GM18873 (cell line): ENCODE data around the gene OXLD1.
"Not testable (repeated sequence)": the region's sequence is repeated elsewhere in the genome, so short reads cannot be mapped to it uniquely, and the experiment has no call there.

ENCODE experiments used
- ATAC-seq: cut with Tn5 transposase; IDR thresholded peaks from one replicate; pipeline ENCODE4 v1.9.1; 2021; ENCODE audit warnings: mild to moderate bottlenecking, moderate library complexity, moderate number of reproducible peaks; ENCODE audit not compliant: unreplicated experiment, low FRiP score

OXLD1 gene

GRCh38 chr17:81683584-81684441 lies 17.4 kb upstream of the OXLD1 start, which contains the start of the genes ARL16 and HGS:
ARL16 (minus strand) TSS chr17:81683797; CDS start chr17:81683753, 44 bp downstream.
HGS (plus strand) TSS chr17:81684011; CDS start chr17:81684067, 56 bp downstream.
- ATAC-seq: peak; percentile 94

GRCh38 chr17:81683208-81683583 lies 16.8 kb upstream of the OXLD1 start:
- peak; percentile 6 for ATAC-seq

GRCh38 chr17:81682565-81683207 lies 16.3 kb upstream of the OXLD1 start:
- ATAC-seq: no peak

- ATAC-seq: no peak
Observed at GRCh38 chr17:81681672-81682071, 15.3 kb upstream of the OXLD1 start.

- ATAC-seq: no peak
Observed at GRCh38 chr17:81680150-81680549, 13.7 kb upstream of the OXLD1 start.

GRCh38 chr17:81676906-81677305 lies 10.5 kb upstream of the OXLD1 start:
- no peak for ATAC-seq

- not testable (repeated sequence) for ATAC-seq
Observed at GRCh38 chr17:81675515-81676221, 9.3 kb upstream of the OXLD1 start.

- ATAC-seq: no peak
Observed at GRCh38 chr17:81673561-81674258, 7.3 kb upstream of the OXLD1 start.

GRCh38 chr17:81672954-81673353 lies 6.5 kb upstream of the OXLD1 start:
- ATAC-seq: no peak

GRCh38 chr17:81672504-81672903 lies 6.1 kb upstream of the OXLD1 start:
- no peak for ATAC-seq

- no peak for ATAC-seq
Observed at GRCh38 chr17:81667754-81668153, 1.3 kb upstream of the OXLD1 start.

- ATAC-seq: no peak
Observed at GRCh38 chr17:81666092-81666341, 388 bp downstream of the OXLD1 start.

GRCh38 chr17:81665205-81666091 lies 957 bp downstream of the OXLD1 start:
- no peak for ATAC-seq

GRCh38 chr17:81664051-81664470 lies 2.3 kb downstream of the OXLD1 start:
- ATAC-seq: no peak

- ATAC-seq: no peak
Observed at GRCh38 chr17:81662002-81662401, 4.4 kb downstream of the OXLD1 start.

- ATAC-seq: no peak
Observed at GRCh38 chr17:81660441-81660840, 6.0 kb downstream of the OXLD1 start.

- ATAC-seq: no peak
Observed at GRCh38 chr17:81659038-81659437, 7.4 kb downstream of the OXLD1 start.

GRCh38 chr17:81656835-81657234 lies 9.6 kb downstream of the OXLD1 start:
- ATAC-seq: no peak

- ATAC-seq: no peak
Observed at GRCh38 chr17:81656118-81656743, 10.2 kb downstream of the OXLD1 start, which contains the start of gene PDE6G. PDE6G (minus strand) TSS chr17:81656542; CDS start chr17:81653305, 3,237 bp downstream.
